ENCODE measurements around the gene ARHGEF16.

DNA sequence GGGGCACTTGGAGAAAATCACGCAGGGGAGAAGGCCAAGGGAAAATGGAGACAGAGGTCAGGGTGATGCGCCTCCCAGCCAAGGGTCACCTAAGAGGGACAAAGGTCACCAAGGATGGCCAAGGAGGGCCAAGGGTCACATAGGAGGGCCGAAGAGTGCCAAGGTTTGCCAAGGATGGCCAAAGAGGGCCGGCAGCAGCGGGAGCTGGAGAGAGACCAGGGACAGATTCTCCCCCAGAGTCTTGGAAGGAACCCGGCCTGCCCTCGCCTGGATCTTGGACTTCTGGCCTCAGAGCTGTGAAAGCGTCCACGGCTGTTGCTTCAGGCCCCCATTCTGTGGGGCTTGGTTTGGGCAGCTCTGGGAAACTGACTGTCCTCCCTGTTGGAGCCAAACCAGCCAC is 25.6 kb upstream of the ARHGEF16 start:
- TF ChIP-seq EZH2 (IDR thresholded peaks at IDR 0.05; ENCODE audit: insufficient read depth, poor library complexity, severe bottlenecking) = no peak
- no peak for TF ChIP-seq EZH2phosphoT487 (IDR thresholded peaks at IDR 0.05; ENCODE audit: insufficient read depth, low read depth)

Data from GM23248 (cell line).